SK-N-SH treated with all-trans-retinoic acid at 6 μM for 48 hours (cell line): Measurements from ENCODE around the gene PIPOX.
"Not testable (repeated sequence)": the region's sequence is repeated elsewhere in the genome, so short reads cannot be mapped to it uniquely, and the experiment has no call there.

Experiments
- ATAC-seq: fragments of 200-7000 bp; cut with Tn5 transposase; 3 replicates; pipeline ENCODE4 v1.9.1; 2020; ENCODE audit warnings: mild to moderate bottlenecking, moderate library complexity
- ARNTL ChIP-seq: fragments of 450-650 bp; formaldehyde crosslinking; IDR thresholded peaks from 2 replicates; pipeline ENCODE4 v1.5.0; 2020; ENCODE audit warnings: low read depth, mild to moderate bottlenecking, moderate library complexity, borderline replicate concordance
- CSDC2 ChIP-seq: fragments of 250-450 bp; sonication (Bioruptor Pico); IDR thresholded peaks from 2 replicates; pipeline ENCODE4 v1.5.0; 2020; ENCODE audit warnings: mild to moderate bottlenecking, moderate library complexity
- ESRRG ChIP-seq: fragments of 250-450 bp; sonication (Bioruptor Pico); IDR thresholded peaks from 2 replicates; pipeline ENCODE4 v1.6.1; 2021; ENCODE audit warnings: mild to moderate bottlenecking
- GLIS3 ChIP-seq: fragments of 250-450 bp; sonication (Bioruptor Pico); IDR thresholded peaks from 2 replicates; pipeline ENCODE4 v1.5.0; 2020; ENCODE audit warnings: mild to moderate bottlenecking, moderate library complexity
- OSR1 ChIP-seq: fragments of 250-450 bp; sonication (Bioruptor Pico); IDR thresholded peaks from 2 replicates; pipeline ENCODE4 v1.8.0; 2022; ENCODE audit warnings: moderate library complexity, mild to moderate bottlenecking, inconsistent platforms
- PPARA ChIP-seq: fragments of 250-450 bp; sonication (Bioruptor Pico); IDR thresholded peaks from 2 replicates; pipeline ENCODE4 v1.5.0; 2020; ENCODE audit warnings: mild to moderate bottlenecking, borderline replicate concordance
- RARB ChIP-seq: fragments of 250-450 bp; sonication (Bioruptor Pico); IDR thresholded peaks from 2 replicates; pipeline ENCODE4 v1.8.0; 2021; ENCODE audit warnings: mild to moderate bottlenecking, moderate library complexity
- SNAI2 ChIP-seq: fragments of 250-450 bp; sonication (Bioruptor Pico); IDR thresholded peaks from 2 replicates; pipeline ENCODE4 v1.5.0; 2020; ENCODE audit warnings: mild to moderate bottlenecking, moderate library complexity
- TCF4 ChIP-seq: fragments of 250-450 bp; sonication (Bioruptor Pico); IDR thresholded peaks from 2 replicates; pipeline ENCODE4 v1.8.0; 2021; ENCODE audit warnings: mild to moderate bottlenecking, moderate library complexity, borderline replicate concordance
- ZC3H10 ChIP-seq: fragments of 250-450 bp; sonication (Bioruptor Pico); IDR thresholded peaks from 2 replicates; pipeline ENCODE4 v1.5.1; 2021; ENCODE audit warnings: mild to moderate bottlenecking, moderate library complexity
- ZFP3 ChIP-seq: fragments of 250-450 bp; sonication (Bioruptor Pico); IDR thresholded peaks from 2 replicates; pipeline ENCODE4 v1.5.0; 2020; ENCODE audit warnings: mild to moderate bottlenecking, moderate library complexity
- ZNF565 ChIP-seq: fragments of 450-650 bp; formaldehyde crosslinking; conservative IDR thresholded peaks from 2 replicates; pipeline ENCODE4 v1.5.0; 2020; ENCODE audit warnings: low read depth, mild to moderate bottlenecking, moderate library complexity
- ZNF70 ChIP-seq: fragments of 450-650 bp; formaldehyde crosslinking; IDR thresholded peaks from 2 replicates; pipeline ENCODE4 v1.5.0; 2020; ENCODE audit warnings: mild to moderate bottlenecking, moderate library complexity
- TF ChIP-seq, protein P1 (sequence below): fragments of 250-450 bp; sonication (Bioruptor Pico); IDR thresholded peaks from 2 replicates; pipeline ENCODE4 v1.5.1; 2021; ENCODE audit warnings: mild to moderate bottlenecking, moderate library complexity
- TF ChIP-seq, protein P2 (sequence below): fragments of 250-450 bp; sonication (Bioruptor Pico); IDR thresholded peaks from 2 replicates; pipeline ENCODE4 v1.8.0; 2020; ENCODE audit warnings: mild to moderate bottlenecking, moderate library complexity, borderline replicate concordance
- TF ChIP-seq, protein P3 (sequence below): fragments of 250-450 bp; sonication (Bioruptor Pico); IDR thresholded peaks from 2 replicates; pipeline ENCODE4 v1.5.1; 2020; ENCODE audit warnings: low read depth, mild to moderate bottlenecking, moderate library complexity
- TF ChIP-seq, protein P4 (sequence below): fragments of 250-450 bp; sonication (Bioruptor Pico); IDR thresholded peaks from 2 replicates; pipeline ENCODE4 v1.5.0; 2020; ENCODE audit warnings: mild to moderate bottlenecking, moderate library complexity

Gene PIPOX

DNA sequence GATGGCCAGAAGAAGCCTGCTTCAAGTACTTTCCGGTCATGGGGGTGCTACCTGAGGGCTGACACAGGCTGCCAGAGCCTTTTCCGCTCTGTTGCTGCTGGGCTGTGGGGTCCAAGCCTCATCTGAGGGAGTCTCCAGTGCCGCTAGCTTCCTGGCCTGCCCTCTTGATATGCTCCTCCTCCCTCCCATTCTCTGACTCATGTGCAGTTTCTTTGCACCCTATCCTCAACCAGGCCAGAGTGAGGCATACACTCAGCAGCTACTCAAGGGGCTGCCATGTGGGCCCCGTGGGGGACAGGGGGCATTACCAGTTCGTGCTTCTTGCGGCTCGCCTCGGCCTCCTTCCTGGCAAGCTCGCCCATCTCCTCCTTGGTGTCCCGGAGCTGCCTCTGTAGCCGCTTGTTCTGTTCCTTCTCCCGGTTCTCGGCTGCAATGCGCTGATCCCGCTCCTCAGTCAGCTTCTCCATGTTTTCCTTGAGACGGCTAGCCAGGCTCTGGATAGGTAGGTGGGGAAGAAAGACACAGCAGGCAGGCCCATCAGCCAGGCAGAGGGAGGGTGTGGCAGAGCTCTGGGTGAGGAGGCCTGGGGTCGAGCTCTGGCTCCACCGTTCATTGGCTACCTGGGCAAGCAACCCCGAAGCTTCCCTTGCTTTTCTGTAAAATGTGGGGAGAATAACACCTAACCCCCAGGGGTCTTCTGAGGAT is 43.8 kb downstream of the PIPOX start (continued):
- TF ChIP-seq, protein P1, sequence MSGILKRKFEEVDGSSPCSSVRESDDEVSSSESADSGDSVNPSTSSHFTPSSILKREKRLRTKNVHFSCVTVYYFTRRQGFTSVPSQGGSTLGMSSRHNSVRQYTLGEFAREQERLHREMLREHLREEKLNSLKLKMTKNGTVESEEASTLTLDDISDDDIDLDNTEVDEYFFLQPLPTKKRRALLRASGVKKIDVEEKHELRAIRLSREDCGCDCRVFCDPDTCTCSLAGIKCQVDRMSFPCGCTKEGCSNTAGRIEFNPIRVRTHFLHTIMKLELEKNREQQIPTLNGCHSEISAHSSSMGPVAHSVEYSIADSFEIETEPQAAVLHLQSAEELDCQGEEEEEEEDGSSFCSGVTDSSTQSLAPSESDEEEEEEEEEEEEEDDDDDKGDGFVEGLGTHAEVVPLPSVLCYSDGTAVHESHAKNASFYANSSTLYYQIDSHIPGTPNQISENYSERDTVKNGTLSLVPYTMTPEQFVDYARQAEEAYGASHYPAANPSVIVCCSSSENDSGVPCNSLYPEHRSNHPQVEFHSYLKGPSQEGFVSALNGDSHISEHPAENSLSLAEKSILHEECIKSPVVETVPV: no peak
- TF ChIP-seq, protein P2, sequence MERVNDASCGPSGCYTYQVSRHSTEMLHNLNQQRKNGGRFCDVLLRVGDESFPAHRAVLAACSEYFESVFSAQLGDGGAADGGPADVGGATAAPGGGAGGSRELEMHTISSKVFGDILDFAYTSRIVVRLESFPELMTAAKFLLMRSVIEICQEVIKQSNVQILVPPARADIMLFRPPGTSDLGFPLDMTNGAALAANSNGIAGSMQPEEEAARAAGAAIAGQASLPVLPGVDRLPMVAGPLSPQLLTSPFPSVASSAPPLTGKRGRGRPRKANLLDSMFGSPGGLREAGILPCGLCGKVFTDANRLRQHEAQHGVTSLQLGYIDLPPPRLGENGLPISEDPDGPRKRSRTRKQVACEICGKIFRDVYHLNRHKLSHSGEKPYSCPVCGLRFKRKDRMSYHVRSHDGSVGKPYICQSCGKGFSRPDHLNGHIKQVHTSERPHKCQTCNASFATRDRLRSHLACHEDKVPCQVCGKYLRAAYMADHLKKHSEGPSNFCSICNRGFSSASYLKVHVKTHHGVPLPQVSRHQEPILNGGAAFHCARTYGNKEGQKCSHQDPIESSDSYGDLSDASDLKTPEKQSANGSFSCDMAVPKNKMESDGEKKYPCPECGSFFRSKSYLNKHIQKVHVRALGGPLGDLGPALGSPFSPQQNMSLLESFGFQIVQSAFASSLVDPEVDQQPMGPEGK (CRISPR knock-in tag): no peak
- no peak for TF ChIP-seq SNAI2

DNA sequence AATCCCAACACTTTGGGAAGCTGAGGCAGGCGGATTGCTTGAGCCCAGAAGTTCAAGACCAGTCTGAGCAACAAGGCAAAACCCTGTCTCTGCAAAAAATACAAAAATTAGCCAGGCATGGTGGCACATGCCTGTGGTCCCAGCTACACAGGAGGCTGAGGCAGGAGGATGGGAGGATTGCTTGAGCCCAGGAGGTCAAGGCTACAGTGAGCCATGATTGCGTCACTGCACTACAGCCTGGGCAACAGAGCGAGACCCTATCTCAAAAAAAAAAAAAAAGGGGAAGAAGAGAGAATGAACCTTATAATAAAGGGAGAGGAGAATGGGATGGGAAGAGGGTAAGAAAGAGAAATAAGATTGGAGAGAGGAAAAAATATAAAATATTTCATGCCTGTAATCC is 45.8 kb downstream of the PIPOX start:
- ATAC-seq: not testable (repeated sequence)

DNA sequence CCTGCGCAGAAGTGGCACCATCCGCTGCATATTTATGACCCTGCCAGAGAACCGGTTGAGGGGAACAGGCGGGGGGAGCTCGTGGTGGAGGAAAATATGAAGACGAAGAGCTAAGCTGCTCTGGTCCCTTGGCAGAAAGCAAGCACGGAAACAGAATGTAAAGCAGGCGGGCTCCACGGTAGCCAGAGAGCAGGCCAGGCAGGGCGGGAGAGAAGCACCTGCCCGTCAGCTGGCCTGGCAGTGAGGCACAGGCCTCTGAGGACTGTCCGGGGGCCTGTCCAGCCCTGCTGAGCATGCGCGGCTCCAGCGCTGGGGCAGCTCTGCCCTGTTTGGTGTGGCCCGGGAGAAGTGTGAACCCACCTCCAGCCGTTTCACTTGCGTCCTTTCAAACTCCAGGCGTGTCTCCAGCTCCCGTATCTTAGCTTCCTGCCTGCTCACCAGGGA is 46.7 kb downstream of the PIPOX start:
- no peak for ATAC-seq

DNA sequence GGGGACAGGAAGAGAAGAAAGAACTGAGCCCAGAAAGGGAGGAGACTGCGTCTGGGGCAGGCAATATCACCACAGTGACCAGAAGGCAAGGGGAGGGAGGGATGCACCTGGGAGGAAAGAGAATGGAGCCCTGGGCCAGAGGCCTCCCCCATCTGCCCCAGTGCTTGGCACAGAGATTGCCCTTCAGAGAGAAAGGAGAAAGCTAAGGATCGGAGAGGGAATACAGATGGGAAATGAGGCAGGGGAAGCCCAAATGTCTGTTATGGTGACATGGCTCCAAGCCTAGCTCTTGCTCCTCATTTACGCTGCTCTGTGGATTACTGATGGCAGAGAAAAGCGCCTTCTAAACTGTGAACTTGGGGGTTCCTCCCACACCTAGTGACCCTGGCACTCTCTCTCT is 47.2 kb downstream of the PIPOX start:
- no peak for ATAC-seq
- TF ChIP-seq SNAI2 (no peak), OSR1 (CRISPR knock-in tag) (no peak), TCF4 (no peak), ESRRG (no peak), PPARA (CRISPR knock-in tag) (no peak), ZFP3 (CRISPR knock-in tag) (no peak), ZC3H10 (CRISPR knock-in tag) (no peak), ZNF70 (CRISPR knock-in tag) (no peak)
- TF ChIP-seq, protein P1: no peak
- TF ChIP-seq, protein P3, sequence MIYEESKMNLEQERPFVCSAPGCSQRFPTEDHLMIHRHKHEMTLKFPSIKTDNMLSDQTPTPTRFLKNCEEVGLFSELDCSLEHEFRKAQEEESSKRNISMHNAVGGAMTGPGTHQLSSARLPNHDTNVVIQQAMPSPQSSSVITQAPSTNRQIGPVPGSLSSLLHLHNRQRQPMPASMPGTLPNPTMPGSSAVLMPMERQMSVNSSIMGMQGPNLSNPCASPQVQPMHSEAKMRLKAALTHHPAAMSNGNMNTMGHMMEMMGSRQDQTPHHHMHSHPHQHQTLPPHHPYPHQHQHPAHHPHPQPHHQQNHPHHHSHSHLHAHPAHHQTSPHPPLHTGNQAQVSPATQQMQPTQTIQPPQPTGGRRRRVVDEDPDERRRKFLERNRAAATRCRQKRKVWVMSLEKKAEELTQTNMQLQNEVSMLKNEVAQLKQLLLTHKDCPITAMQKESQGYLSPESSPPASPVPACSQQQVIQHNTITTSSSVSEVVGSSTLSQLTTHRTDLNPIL: no peak
- TF ChIP-seq, protein P4, sequence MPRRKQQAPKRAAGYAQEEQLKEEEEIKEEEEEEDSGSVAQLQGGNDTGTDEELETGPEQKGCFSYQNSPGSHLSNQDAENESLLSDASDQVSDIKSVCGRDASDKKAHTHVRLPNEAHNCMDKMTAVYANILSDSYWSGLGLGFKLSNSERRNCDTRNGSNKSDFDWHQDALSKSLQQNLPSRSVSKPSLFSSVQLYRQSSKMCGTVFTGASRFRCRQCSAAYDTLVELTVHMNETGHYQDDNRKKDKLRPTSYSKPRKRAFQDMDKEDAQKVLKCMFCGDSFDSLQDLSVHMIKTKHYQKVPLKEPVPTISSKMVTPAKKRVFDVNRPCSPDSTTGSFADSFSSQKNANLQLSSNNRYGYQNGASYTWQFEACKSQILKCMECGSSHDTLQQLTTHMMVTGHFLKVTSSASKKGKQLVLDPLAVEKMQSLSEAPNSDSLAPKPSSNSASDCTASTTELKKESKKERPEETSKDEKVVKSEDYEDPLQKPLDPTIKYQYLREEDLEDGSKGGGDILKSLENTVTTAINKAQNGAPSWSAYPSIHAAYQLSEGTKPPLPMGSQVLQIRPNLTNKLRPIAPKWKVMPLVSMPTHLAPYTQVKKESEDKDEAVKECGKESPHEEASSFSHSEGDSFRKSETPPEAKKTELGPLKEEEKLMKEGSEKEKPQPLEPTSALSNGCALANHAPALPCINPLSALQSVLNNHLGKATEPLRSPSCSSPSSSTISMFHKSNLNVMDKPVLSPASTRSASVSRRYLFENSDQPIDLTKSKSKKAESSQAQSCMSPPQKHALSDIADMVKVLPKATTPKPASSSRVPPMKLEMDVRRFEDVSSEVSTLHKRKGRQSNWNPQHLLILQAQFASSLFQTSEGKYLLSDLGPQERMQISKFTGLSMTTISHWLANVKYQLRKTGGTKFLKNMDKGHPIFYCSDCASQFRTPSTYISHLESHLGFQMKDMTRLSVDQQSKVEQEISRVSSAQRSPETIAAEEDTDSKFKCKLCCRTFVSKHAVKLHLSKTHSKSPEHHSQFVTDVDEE (CRISPR knock-in tag): no peak

More for the DNA sequence above, 46.7 kb downstream of the PIPOX start:
- TF ChIP-seq, protein P3: no peak
- TF ChIP-seq ZNF565 (CRISPR knock-in tag): no peak
- no peak for TF ChIP-seq CSDC2 (CRISPR knock-in tag)
- no peak for TF ChIP-seq OSR1 (CRISPR knock-in tag)
- no peak for TF ChIP-seq ESRRG
- no peak for TF ChIP-seq RARB (CRISPR knock-in tag)
- no peak for TF ChIP-seq ARNTL (CRISPR knock-in tag)
- TF ChIP-seq SNAI2: no peak
- no peak for TF ChIP-seq GLIS3 (CRISPR knock-in tag)
- TF ChIP-seq PPARA (CRISPR knock-in tag): no peak
- TF ChIP-seq, protein P1: no peak
- TF ChIP-seq, protein P4 (CRISPR knock-in tag): no peak
- no peak for TF ChIP-seq ZC3H10 (CRISPR knock-in tag)
- no peak for TF ChIP-seq TCF4
